HG03575 (cell line): Measurements from ENCODE around the gene MAN2C1.
"Not testable (repeated sequence)": the region's sequence is repeated elsewhere in the genome, so short reads cannot be mapped to it uniquely, and the experiment has no call there.

Experiments used
- ATAC-seq: cut with Tn5 transposase; IDR thresholded peaks from one replicate; pipeline ENCODE4 v1.9.1; 2021; ENCODE audit not compliant: unreplicated experiment, insufficient number of reproducible peaks, low FRiP score; ENCODE audit errors: extremely low read depth

The MAN2C1 gene

GRCh38 chr15:75367913-75368688 lies at the start of gene MAN2C1:
MAN2C1 (minus strand) TSS chr15:75368607; CDS start chr15:75368583, 24 bp downstream.
- peak; percentile 59 for ATAC-seq

GRCh38 chr15:75416584-75416983 lies 48.2 kb upstream of the MAN2C1 start:
- no peak for ATAC-seq

GRCh38 chr15:75410196-75410595 lies 41.8 kb upstream of the MAN2C1 start:
- no peak for ATAC-seq

- ATAC-seq, result no peak
Observed at GRCh38 chr15:75407083-75407482, 38.7 kb upstream of the MAN2C1 start.

- no peak for ATAC-seq
Observed at GRCh38 chr15:75403892-75404291, 35.5 kb upstream of the MAN2C1 start.

- no peak for ATAC-seq
Observed at GRCh38 chr15:75397494-75397893, 29.1 kb upstream of the MAN2C1 start.

- ATAC-seq, result no peak
Observed at GRCh38 chr15:75389791-75390382, 21.5 kb upstream of the MAN2C1 start.

GRCh38 chr15:75383986-75384385 lies 15.6 kb upstream of the MAN2C1 start:
- ATAC-seq, result not testable (repeated sequence)

GRCh38 chr15:75380773-75381172 lies 12.4 kb upstream of the MAN2C1 start:
- ATAC-seq, result no peak

- ATAC-seq, result no peak
Observed at GRCh38 chr15:75371901-75372688, 3.7 kb upstream of the MAN2C1 start.

- ATAC-seq, result no peak
Observed at GRCh38 chr15:75371486-75371885, 3.1 kb upstream of the MAN2C1 start.

GRCh38 chr15:75369897-75370581 lies 1.6 kb upstream of the MAN2C1 start:
- no peak for ATAC-seq

GRCh38 chr15:75368689-75369239 lies 357 bp upstream of the MAN2C1 start:
- no peak for ATAC-seq

- ATAC-seq, result no peak
Observed at GRCh38 chr15:75367406-75367912, 948 bp downstream of the MAN2C1 start.

GRCh38 chr15:75367006-75367405 lies 1.4 kb downstream of the MAN2C1 start:
- ATAC-seq, result no peak

- no peak for ATAC-seq
Observed at GRCh38 chr15:75366163-75366562, 2.2 kb downstream of the MAN2C1 start.

- ATAC-seq, result no peak
Observed at GRCh38 chr15:75364881-75365280, 3.5 kb downstream of the MAN2C1 start.

- no peak for ATAC-seq
Observed at GRCh38 chr15:75363786-75364185, 4.6 kb downstream of the MAN2C1 start.
